ENCODE results near the gene TCF3.

Gene TCF3

GRCh38 chr19:1587872-1588271, 64.5 kb downstream of the TCF3 start:
- DNase-seq (ENCODE audit: low read depth, low spot score) = no peak

- DNase-seq (ENCODE audit: low read depth, low spot score) = no peak
Observed at GRCh38 chr19:1585243-1585580, 67.2 kb downstream of the TCF3 start.

DNA sequence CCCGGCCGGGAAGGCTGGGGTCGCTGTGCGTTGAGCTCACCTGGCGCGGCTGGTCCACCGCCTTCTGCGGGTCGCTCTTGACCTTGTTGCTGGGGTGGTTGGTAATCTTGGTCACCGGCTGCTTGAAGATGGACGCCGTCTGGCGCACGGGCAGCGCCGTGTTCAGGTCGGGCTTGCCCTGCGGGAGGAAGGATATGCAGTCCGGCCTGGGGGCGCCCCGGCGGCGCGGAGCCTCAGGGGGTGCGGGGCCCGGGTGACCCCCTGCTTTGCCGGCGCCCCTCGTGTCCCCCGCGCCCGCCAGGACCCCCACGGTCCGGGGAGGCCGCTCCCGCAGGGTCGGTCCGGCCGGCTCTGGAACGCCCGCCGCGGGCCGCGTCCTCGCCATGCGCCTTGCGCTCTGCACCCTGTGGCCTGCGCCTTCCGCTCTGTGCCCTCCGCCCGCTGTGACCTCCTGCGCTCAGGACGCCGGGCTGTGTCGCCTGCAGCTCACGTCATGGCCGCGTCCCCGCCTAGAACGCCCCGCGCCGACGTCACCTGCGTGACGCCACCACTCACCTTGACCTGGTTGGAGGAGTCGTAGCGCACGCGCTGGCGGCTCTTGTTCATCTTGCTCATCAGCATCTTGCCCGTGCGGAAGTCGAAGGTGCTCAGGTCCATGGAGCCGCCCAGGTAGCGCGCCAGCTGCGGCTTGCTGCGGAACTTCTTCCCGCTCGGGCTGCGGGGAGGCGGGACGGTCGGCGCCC, 67.7 kb downstream of the TCF3 start:
- no peak for DNase-seq (ENCODE audit: low read depth, low spot score)

DNA sequence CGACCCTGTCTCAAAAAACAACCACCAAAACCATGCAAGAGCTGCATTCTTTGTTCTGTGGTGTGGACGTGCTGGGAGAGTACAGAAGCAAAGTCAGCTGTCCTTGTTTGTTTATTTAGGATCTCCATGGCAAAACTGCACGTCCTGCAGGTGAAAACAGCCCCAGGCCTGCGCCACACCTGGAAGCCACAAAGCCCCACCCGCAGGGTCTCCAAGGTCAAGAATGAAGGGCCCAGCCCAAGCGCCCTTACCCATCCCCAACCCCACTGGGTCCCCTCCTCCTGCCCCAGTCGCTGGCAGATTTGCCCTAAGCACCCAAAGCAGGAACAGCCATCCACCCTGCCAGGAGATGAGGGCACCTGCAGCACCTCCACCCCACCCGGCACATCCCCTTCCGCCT, 70.2 kb downstream of the TCF3 start:
- DNase-seq (ENCODE audit: low read depth, low spot score) = no peak

- DNase-seq (ENCODE audit: low read depth, low spot score) = no peak
Observed at GRCh38 chr19:1580957-1581356, 71.5 kb downstream of the TCF3 start.

GRCh38 chr19:1580382-1580781, 72.0 kb downstream of the TCF3 start:
- DNase-seq (ENCODE audit: low read depth, low spot score) = no peak

DNA sequence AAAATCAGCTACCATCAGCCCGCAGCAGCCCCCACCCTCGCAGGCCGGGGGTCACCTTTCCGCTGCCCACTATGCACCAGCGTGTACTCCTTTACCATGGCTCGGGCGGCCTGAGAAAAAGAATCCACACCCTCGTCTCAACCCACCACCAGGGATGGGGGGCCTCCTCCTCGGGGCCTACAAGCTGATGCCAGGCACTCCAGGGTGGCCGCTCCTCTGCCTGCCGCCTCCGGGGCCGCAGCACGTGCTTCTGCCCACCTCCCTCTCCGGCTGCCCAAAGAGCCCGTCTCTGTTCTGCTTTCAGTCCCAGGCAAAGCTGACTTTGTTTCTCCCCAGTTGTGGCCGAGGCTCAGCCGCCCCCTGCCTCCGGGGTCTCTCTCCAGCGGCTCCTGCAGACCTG, 73.2 kb downstream of the TCF3 start:
- no peak for DNase-seq (ENCODE audit: low read depth, low spot score)

DNA sequence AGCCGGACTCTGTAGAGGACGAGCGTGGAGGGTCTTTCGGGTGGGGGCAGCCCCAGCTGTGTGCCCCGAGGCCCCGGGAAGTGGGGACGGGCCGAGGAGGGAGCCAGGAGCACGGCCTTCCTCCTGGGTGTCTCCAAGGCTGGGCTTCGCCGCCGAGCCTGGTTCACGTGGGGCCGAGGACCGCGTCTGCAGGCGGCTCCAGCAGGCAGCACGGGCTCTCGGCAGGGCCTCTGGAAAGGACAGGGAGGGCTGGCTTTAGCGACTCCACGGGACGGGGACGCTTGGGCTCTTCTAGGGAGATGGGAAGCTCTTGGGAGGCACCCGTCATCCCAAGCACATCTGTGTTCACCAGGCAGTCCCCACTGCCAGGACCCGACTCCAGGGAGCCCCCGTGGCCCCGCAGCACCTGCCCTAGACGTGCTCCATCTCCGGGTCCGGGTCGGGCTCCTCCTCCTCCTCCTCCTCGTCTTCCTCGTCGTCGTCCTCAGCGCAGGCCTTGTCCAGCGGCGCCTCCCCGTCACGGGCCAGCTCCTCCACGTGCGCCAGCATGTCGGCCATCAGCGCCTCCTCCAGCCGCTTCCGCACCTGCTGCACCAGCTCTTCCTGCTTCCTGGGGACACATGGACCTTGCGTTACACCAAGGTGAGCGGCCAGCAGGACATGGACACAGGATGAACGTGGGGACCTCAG, 74.3 kb downstream of the TCF3 start:
- no peak for DNase-seq (ENCODE audit: low read depth, low spot score)

- DNase-seq (ENCODE audit: low read depth, low spot score) = no peak
Observed at GRCh38 chr19:1577090-1577928, 75.1 kb downstream of the TCF3 start.

DNA sequence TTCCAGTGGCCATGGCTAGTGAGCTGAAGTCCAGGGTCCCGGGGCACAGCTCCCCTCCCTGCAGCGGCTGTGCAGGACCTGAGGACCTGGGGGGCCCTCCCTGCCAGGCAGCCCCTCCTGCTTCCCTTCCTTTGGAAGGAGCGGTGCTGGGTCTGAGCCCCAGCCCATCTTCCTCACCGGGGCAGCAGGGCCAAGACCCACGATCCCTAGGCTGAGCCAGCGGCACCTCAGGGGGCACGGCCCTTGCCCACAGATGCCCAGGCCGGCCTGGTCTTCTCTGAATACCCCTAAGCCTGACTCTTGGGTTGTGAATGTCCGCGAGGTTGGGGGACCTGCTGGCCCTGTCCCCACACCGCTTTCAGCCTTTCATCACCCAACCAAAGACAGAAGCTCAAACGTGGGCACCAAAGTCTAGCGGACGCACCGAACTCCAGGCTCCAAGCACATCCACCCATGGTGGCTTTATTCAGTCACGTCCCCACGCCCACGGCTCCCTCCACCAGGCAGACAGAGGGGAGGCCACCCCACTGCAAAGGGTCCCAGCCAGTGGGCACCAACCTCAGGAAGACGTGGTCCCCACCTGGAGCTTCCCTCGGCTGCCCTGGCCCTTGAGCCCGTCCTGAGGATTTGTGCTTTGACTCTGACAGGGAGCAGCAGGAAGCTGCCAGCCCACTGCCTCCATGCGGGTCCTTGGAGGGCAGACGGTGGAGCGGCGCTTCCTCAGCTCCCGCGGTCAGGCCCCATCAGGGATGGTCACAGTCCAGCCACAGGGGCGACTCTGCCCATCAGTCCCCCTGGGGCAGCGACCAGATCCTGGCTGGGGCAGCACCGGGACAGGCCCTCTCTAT, 75.9 kb downstream of the TCF3 start:
- DNase-seq (ENCODE audit: low read depth, low spot score) = no peak

DNA sequence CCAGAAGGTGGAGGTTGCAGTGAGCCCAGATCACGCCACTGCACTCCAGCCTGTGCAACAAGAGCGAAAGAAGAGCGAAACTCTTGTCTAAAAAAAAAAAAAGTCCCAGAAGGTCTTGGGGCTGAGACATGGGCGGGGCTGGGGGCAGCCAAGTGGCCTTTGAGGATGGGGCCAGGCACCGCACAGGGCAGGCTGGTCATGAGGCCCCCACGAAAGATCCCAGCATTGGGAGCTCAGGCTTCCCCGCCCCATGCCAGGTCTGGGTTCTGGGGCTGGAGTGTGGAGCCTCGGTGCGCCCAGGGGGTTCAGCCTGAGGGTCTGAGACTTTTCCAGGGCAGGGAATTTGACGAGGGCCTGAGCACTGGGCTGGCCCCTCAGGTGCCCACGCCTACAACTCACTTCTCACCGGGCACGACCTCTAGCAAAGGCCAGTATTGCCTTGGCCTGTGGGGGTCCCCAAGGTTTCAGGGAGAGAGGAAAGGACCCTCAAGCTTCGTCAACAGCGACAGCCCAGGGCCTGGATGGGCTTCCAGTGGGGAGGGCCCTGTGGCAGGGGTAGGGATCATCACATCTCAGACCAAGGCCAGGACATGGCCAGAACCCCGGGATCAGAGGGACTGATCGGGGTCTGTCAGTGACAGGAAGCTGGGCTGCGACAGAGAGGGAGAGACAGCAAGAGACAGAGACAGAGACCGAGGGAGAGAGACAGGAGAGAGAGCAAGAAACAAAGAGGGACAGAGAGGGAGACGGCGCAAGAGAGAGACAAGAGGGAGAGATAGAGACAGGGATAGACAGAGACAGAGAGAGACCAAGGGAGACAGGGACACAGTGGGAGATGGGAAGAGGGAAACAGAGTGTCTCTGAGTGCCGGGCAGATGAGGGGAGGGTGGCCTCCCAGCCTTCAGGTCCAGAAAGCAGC, 76.8 kb downstream of the TCF3 start:
- no peak for DNase-seq (ENCODE audit: low read depth, low spot score)

DNA sequence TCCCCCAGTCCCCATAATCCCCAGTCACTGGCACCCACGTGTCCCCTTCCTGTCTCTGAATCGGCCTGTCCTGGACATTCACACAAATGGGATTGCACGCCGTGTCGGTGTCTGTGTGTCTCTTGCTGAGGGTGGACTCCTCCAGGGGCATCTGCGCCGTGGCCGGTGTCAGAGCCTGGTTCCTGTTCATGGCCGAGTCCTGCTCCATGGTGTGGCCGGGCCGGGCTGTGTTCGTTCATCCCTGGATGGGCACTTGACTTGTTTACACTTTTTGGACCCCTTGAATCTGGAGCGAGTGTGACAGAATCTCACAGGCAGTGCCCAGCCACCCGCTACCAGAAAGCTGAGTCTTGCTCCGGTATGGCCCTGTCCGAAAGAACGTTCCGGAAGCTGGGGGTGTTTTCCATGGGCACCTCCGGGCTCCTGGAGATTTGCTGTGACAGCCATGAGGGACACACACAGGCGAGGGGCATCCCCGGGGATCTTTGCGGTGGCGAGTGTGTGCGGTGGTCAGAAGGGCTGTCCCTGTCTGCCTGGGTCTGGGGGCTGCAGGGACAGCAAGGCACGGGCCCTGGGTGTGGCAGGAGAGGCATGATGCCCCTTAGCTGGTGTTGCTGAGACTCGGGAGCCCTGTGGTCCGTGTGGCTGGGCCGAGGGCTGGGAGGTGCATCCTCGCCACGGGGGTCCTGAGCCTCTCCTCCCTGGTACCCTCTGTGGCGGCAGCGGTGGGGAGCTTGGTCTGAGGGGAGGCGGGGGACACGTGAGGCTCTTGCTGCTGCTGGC, 77.9 kb downstream of the TCF3 start:
- no peak for DNase-seq (ENCODE audit: low read depth, low spot score)

GRCh38 chr19:1572795-1573194, 79.6 kb downstream of the TCF3 start:
- no peak for DNase-seq (ENCODE audit: low read depth, low spot score)

DNA sequence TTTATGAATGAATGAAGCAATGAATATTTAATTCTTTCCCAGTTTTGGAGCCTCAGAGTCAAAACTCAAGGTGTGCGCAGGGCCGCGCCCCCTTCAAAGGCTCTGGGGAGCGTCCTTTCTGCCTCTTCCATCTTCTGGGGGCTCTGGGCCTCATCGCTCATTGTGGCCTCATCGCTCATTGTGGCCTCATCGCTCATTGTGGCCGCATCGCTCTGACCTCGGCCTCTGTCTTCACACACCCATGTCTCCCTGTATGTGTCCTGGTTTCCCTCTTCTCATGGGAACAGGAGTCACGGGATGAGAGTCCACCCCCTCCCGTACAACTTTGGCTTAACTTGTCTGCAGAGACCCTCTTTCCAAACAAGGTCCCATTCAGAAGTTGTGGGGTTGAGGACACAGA, 81.1 kb downstream of the TCF3 start:
- no peak for DNase-seq (ENCODE audit: low read depth, low spot score)

DNA sequence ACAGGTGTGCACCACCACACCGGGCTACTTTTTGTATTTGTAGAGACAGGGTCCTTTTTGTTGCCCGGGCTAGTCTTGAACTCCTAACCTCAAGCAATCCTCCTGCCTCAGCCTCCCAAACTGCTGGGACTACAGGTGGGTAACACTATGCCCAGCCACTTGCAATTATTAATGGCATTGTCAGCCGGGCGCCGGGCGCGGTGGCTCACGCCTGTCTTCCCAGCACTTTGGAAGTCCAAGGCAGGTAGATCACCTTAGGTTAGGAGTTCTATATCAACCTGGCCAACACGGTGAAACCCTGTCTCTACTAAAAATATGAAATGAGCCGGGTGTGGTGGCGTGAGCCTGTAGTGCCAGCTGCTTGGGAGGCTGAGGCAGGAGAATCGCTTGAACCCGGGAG, 81.6 kb downstream of the TCF3 start:
- no peak for DNase-seq (ENCODE audit: low read depth, low spot score)

DNA sequence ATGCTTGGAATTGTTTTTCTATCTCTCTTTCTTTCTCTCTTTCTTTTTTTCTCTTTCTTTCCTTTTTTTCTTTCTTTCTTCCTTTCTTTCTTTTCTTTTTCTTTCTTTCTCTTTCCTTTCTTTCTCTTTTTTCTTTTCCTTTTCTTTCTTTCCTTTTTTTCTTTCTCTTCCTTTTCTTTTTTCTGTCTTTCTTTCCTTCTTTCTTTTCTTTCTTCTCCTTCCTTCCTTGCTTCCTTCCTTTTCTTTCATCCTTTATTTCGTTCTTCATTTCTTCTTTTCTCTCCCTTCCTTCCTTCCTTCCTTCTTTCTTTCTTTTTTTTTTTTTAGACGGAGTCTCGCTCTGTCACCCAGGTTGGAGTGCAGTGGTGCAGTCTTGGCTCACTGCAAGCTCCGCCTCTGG, 82.4 kb downstream of the TCF3 start:
- DNase-seq (ENCODE audit: low read depth, low spot score) = no peak

DNA sequence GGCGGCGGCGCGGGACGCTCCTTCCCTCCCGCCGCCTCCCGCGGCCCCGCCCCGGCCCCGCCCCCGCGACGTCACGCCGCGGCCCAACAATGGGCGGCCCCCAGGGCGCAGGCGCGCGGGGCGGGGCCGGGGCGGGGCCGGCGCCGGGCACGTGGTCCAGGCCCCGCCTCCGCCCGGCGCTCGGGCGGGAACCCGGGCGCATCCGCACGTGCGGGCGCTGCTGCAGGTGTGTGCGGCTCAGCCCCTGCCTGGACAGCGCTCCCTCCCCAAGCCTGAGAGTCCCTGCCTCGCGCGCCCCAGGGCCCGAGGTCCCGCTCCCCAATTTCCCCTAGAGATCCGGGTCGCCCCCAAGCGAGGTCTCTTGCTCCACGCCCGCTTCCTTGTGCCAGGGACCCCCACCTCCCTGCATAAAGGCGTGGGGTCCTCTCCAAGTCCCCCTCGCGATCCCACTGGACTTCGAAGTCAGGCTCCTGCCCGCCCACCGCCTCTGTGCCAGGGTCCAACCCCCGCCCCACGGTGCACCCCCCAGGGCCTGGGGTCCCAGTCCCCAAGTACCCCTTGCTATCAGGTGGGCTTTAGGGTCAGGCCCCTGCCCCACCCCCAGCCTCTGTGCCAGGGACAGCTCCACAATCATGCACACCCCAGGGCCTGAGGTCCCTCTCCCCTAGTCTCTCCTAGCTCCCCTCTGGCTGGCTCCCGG, 83.9 kb downstream of the TCF3 start, which contains the start of gene MEX3D:
Gene MEX3D (minus strand): TSS at position 6 of the 700 bp plus-strand sequence. CDS start 267 bp downstream, outside the sequence.
- DNase-seq (ENCODE audit: low read depth, low spot score) = peak; percentile 94

DNA sequence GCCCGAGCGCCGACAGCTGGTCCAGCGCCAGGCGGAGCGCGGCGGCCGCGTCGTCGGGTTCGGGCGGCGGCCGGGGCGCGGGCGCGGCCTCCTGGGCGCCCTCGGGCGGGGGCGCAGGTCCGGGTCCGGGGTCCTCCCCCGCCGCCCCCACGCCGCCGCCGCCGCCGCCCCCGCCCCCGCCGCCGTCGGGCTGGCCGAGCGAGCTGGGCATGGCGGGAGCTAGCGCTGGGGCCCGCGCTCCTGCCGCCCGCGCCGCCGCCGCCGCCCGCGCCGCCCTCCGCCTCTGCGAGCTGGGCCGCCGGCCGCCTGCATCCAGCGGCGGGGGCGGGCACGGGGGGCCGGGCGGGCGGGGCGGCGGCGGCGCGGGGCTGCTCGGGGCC, 84.6 kb downstream of the TCF3 start:
- DNase-seq (ENCODE audit: low read depth, low spot score) = peak; percentile 37

Data from astrocyte of the hippocampus (primary cell).